Left lobe of liver (tissue), 2 donors: ENCODE data around the gene RASL12. TPM values are rescaled to one million over a fixed set of nuclear protein-coding genes. Genes with fewer than 3 reads are reported as not detected.
"Not testable (repeated sequence)": the region's sequence is repeated elsewhere in the genome, so short reads cannot be mapped to it uniquely, and the experiment has no call there.

ENCODE experiments used
- ATAC-seq: fragments of 200-7000 bp; cut with Tn5 transposase; one replicate; pipeline ENCODE4 v1.9.1; 2020; ENCODE audit warnings: mild to moderate bottlenecking, moderate library complexity
- DNase-seq: peaks from one replicate; pipeline ENCODE4 v3.0.0-alpha.2; 2020; ENCODE audit warnings: low spot score
- total RNA-seq: library from RNA; stranded (reverse); gene quantifications from one replicate; pipeline ENCODE4 v1.2.1, GENCODE V29; 2021
- donor health status: DM: no; HTN: no; CAD: no; lungs with moderate emphysema.
- donor health status: DM: no; HTN: yes; CAD: no.

RASL12 gene
- total RNA-seq: 0.15 TPM

GRCh38 chr15:65067645-65068402 lies at the start of gene RASL12:
Gene RASL12 (minus strand): TSS chr15:65067991. CDS start chr15:65067835, 156 bp downstream.
- DNase-seq: no peak
- no peak for ATAC-seq

GRCh38 chr15:65115542-65115941 lies 47.8 kb upstream of the RASL12 start:
- no peak for ATAC-seq
- no peak for DNase-seq

GRCh38 chr15:65115086-65115485 lies 47.3 kb upstream of the RASL12 start, which contains the start of gene UBAP1L:
Gene UBAP1L (minus strand): TSS chr15:65115200. CDS start chr15:65106215, 8,985 bp downstream.
- DNase-seq (no peak), ATAC-seq (no peak)

GRCh38 chr15:65110676-65111292 lies 43.0 kb upstream of the RASL12 start:
- peak; percentile 39 for DNase-seq
- peak; percentile 63 for ATAC-seq

GRCh38 chr15:65106011-65106590 lies 38.3 kb upstream of the RASL12 start:
- DNase-seq: peak; percentile 23
- no peak for ATAC-seq

- ATAC-seq (no peak), DNase-seq (peak; percentile 21)
Measured at GRCh38 chr15:65105038-65105437, 37.2 kb upstream of the RASL12 start.

- DNase-seq: no peak
- no peak for ATAC-seq
Measured at GRCh38 chr15:65102912-65103311, 35.1 kb upstream of the RASL12 start.

- ATAC-seq (peak; percentile 29), DNase-seq (no peak)
Measured at GRCh38 chr15:65101891-65102708, 34.3 kb upstream of the RASL12 start.

- DNase-seq: peak; percentile 76
- ATAC-seq: peak; percentile 93
Measured at GRCh38 chr15:65101411-65101890, 33.7 kb upstream of the RASL12 start.

- DNase-seq: peak; percentile 35
- no peak for ATAC-seq
Measured at GRCh38 chr15:65100442-65100841, 32.7 kb upstream of the RASL12 start.

GRCh38 chr15:65099801-65100200 lies 32.0 kb upstream of the RASL12 start:
- peak; percentile 27 for DNase-seq
- ATAC-seq: not testable (repeated sequence)

- ATAC-seq (no peak), DNase-seq (peak; percentile 26)
Measured at GRCh38 chr15:65099336-65099735, 31.5 kb upstream of the RASL12 start.

- peak; percentile 21 for DNase-seq
- no peak for ATAC-seq
Measured at GRCh38 chr15:65097651-65098263, 30.0 kb upstream of the RASL12 start.

- ATAC-seq (no peak), DNase-seq (peak; percentile 33)
Measured at GRCh38 chr15:65096481-65097385, 28.9 kb upstream of the RASL12 start.

- DNase-seq (peak; percentile 33), ATAC-seq (no peak)
Measured at GRCh38 chr15:65095747-65096104, 27.9 kb upstream of the RASL12 start.

GRCh38 chr15:65095011-65095746 lies 27.4 kb upstream of the RASL12 start:
- DNase-seq (peak; percentile 63), ATAC-seq (peak; percentile 54)

- ATAC-seq (peak; percentile 70), DNase-seq (peak; percentile 69)
Measured at GRCh38 chr15:65094294-65094995, 26.7 kb upstream of the RASL12 start.

GRCh38 chr15:65093793-65094170 lies 26.0 kb upstream of the RASL12 start:
- ATAC-seq: not testable (repeated sequence)

More at GRCh38 chr15:65093793-65094170, 26.0 kb upstream of the RASL12 start:
- DNase-seq: not testable (repeated sequence)
